Measurements from ENCODE around the gene MAD1L1.

Gene MAD1L1

DNA sequence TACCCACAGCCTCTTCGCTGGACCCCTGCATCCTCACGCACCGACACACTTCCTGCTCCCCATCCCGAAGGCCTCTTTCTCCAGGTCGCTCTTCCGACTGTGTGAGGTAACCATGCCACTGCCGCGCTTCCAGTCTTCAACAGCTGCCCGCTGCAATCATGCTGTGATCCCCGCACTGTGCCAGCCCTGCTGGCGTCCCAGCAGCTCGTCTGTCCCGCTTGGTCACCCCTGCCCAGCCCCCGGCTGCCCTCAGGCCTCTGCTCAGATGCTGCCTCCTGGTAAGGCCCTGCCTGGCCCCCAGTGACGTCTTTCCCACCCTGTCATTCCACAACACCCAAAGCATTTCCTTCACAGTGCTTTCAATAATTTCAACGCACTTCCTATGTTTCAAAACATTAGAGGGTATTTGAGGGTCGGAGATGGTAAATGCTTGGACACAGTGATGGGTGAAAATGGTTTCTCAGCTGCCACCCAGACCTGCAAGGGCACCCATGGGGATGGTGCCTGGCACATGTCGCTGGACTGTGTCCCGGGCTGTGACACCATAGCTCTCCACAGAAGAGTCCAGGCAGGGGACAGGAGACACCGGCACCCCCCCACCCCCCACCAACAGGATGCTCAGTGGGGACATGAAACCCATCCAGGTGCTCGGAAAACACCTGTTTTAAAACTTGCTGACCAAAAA is 125.2 kb downstream of the MAD1L1 start:
- TF ChIP-seq, protein P1, sequence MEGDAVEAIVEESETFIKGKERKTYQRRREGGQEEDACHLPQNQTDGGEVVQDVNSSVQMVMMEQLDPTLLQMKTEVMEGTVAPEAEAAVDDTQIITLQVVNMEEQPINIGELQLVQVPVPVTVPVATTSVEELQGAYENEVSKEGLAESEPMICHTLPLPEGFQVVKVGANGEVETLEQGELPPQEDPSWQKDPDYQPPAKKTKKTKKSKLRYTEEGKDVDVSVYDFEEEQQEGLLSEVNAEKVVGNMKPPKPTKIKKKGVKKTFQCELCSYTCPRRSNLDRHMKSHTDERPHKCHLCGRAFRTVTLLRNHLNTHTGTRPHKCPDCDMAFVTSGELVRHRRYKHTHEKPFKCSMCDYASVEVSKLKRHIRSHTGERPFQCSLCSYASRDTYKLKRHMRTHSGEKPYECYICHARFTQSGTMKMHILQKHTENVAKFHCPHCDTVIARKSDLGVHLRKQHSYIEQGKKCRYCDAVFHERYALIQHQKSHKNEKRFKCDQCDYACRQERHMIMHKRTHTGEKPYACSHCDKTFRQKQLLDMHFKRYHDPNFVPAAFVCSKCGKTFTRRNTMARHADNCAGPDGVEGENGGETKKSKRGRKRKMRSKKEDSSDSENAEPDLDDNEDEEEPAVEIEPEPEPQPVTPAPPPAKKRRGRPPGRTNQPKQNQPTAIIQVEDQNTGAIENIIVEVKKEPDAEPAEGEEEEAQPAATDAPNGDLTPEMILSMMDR (IDR thresholded peaks at IDR 0.05; ENCODE audit: low read depth, low read length) = no peak
- H3K4me1 ChIP-seq = peaks cover 50% of the 10 kb centered on the region
- no peaks in the 10 kb centered on the region for H3K9me3 ChIP-seq
- H3K4me3 ChIP-seq (ENCODE audit: low read depth, low read length) = no peak overlapping the region
- peak; percentile 54 for DNase-seq
- H3K36me3 ChIP-seq = no peaks in the 10 kb centered on the region
- H3K27me3 ChIP-seq = no peaks in the 10 kb centered on the region

DNA sequence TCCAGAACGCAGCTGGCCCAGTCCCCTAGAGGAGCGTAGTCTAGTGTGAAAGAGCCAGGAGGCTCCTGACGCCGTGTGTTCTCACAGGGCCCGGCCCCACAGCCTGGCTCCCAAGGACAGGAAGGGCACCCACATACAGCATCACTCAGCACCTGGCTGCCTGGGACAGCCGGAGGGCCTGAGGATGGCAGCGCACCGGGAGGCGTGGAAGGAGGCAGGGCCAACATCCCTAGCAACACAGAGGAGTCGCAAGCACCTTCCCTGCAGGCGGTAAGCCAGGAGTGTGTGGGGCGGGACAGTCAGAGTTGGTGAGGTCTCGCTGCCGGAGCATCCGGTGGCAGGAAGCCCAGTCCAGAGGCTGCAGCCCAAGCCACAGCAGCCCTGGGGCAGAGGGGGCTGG is 125.8 kb downstream of the MAD1L1 start:
- H3K27me3 ChIP-seq = no peaks in the 10 kb centered on the region
- TF ChIP-seq, protein P1 (IDR thresholded peaks at IDR 0.05; ENCODE audit: low read depth, low read length) = no peak
- H3K4me3 ChIP-seq (ENCODE audit: low read depth, low read length) = no peak overlapping the region
- H3K9me3 ChIP-seq = no peaks in the 10 kb centered on the region
- H3K4me1 ChIP-seq = peaks cover 50% of the 10 kb centered on the region
- H3K36me3 ChIP-seq = no peaks in the 10 kb centered on the region
- peak; percentile 63 for DNase-seq

DNA sequence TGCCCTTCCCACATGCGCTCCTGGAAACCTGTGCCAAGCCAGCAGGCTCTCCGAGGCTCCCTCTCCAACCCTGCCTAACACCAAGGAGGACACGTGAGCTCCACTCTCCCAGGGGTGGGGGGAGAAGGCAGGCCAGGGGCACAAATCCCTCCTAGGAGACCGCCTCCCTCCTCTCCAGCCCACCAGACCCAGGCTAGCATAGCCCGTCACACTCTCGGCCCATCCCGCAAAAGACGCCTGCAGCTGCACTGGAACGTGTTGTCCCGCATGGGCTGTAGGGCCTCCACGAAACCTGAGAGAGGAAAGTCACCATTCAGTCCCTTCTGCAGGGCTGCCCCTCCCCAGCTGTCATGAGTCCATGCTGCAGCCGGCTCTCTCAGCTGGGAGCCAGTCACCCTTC is 126.3 kb downstream of the MAD1L1 start:
- TF ChIP-seq, protein P1 (IDR thresholded peaks at IDR 0.05; ENCODE audit: low read depth, low read length) = no peak
- Histone ChIP-seq H3K4me3 (ENCODE audit: low read depth, low read length) (no peak overlapping the region), H3K27me3 (no peaks in the 10 kb centered on the region), H3K36me3 (no peaks in the 10 kb centered on the region), H3K4me1 (peaks cover 50% of the 10 kb centered on the region), H3K9me3 (no peaks in the 10 kb centered on the region)
- no peak for DNase-seq

DNA sequence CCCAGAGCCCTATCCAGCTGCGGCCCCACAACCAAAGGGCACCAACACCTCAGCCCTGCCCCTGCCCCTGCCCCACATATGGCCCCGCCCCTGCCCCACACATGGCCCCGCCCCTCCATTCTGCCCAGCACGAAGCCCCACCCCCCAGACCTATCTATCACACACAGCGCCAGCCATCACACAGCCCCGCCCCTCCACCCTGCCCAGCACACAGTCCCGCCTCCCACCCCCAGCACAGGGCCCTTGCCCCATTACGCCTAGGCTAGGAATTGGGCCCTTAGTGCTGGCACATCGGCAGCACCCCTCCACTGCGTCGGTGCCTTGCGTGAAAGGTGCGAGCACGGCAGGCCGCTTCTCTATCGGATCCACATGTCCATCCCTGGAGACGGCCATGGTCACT is 126.8 kb downstream of the MAD1L1 start:
- H3K36me3 ChIP-seq = no peaks in the 10 kb centered on the region
- no peak overlapping the region for H3K4me3 ChIP-seq (ENCODE audit: low read depth, low read length)
- no peaks in the 10 kb centered on the region for H3K9me3 ChIP-seq
- no peaks in the 10 kb centered on the region for H3K27me3 ChIP-seq
- H3K4me1 ChIP-seq = peaks cover 50% of the 10 kb centered on the region
- TF ChIP-seq, protein P1 (IDR thresholded peaks at IDR 0.05; ENCODE audit: low read depth, low read length) = no peak
- DNase-seq = peak; percentile 79

DNA sequence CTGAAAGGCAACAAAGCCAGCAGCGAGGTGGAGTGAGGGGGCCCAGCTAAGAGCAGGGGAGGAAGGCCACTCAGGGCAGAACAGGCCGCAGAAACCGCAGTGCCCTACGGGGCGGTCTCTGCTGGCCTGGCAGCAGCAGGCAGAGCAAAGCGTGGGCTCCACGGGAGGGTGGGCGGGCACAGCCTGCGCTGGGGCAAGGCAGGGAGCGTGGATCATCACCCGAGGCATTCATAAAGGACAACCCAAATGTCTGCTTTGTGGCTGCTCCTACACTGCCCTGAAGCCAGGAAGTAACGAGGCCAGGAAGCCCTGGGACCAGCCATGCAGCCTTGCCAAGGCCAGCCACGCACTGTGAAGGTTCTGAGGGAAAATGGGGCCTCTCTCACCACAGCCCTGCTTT is 127.5 kb downstream of the MAD1L1 start:
- H3K4me3 ChIP-seq (ENCODE audit: low read depth, low read length) = no peak overlapping the region
- peaks cover 57% of the 10 kb centered on the region for H3K4me1 ChIP-seq
- TF ChIP-seq, protein P1 (IDR thresholded peaks at IDR 0.05; ENCODE audit: low read depth, low read length) = no peak
- no peaks in the 10 kb centered on the region for H3K27me3 ChIP-seq
- no peaks in the 10 kb centered on the region for H3K36me3 ChIP-seq
- DNase-seq = no peak
- H3K9me3 ChIP-seq = no peaks in the 10 kb centered on the region

DNA sequence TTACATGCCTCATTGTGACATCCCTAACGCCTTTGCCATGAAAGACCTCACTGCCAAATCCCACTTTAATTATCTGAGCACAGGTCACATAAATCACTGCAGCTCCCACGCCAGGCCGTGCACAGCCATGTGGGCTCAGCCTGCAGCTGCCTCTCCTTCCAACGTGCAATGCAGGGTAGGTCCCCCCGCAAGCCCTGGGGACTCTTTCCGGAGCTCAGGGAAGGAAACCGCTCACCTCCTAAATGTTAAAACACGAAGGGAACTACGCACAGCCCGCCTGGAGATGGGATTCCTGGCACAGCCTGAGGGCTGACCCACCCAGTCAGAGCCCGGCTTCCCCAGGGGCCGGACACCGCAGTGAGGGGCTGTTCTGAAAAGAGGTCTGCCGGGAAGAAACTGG is 128.0 kb downstream of the MAD1L1 start:
- H3K4me1 ChIP-seq = peaks cover 62% of the 10 kb centered on the region
- DNase-seq = peak; percentile 30
- no peaks in the 10 kb centered on the region for H3K36me3 ChIP-seq
- H3K27me3 ChIP-seq = no peaks in the 10 kb centered on the region
- H3K4me3 ChIP-seq (ENCODE audit: low read depth, low read length) = no peak overlapping the region
- TF ChIP-seq, protein P1 (IDR thresholded peaks at IDR 0.05; ENCODE audit: low read depth, low read length) = no peak
- no peaks in the 10 kb centered on the region for H3K9me3 ChIP-seq

All from BE2C (cell line).